IMR-90 (cell line): ENCODE measurements around the gene STXBP6. TPM values are rescaled to one million over a fixed set of nuclear protein-coding genes. Genes with fewer than 3 reads are reported as not detected.

Experiments
- ATAC-seq: fragments of 200-7000 bp; cut with Tn5 transposase; 2 replicates; pipeline ENCODE4 v1.9.1; 2020; ENCODE audit warnings: low read depth, mild to moderate bottlenecking, moderate library complexity
- BruUV-seq: library from RNA; stranded (reverse); fragments of 400-500 nt; replicated peaks from 2 replicates; lab custom pipeline; 2021; lab: Mats Ljungman, UMichigan
- CTCF ChIA-PET: fragments of 300-600 bp; formaldehyde crosslinking; extraction: SDS; loops from one replicate; lab custom pipeline; 2021; ENCODE audit warnings: antibody characterized with exemption; lab: Yijun Ruan, JAX
- POLR2A ChIA-PET: fragments of 300-600 bp; sonication (Branson Sonifier 250); formaldehyde crosslinking; loops from one replicate; lab custom pipeline; 2022; ENCODE audit warnings: antibody characterized with exemption; ENCODE audit not compliant: unreplicated experiment; lab: Charles Lee
- DNase-seq: peaks from one replicate; pipeline ENCODE4 v3.0.0; 2013
- H2AFZ ChIP-seq: replicated peaks from 2 replicates; pipeline ENCODE3; 2013; ENCODE audit warnings: low read length, mild to moderate bottlenecking; ENCODE audit not compliant: poor library complexity
- H2AK5ac ChIP-seq: 2 replicates; pipeline ENCODE4 v1.6.1; 2013; ENCODE audit warnings: low read depth, low read length, inconsistent platforms
- H2AK9ac ChIP-seq: replicated peaks from 2 replicates; pipeline ENCODE3; 2013; ENCODE audit warnings: mild to moderate bottlenecking, low read depth, low read length, moderate library complexity; ENCODE audit not compliant: poor library complexity
- H2BK120ac ChIP-seq: 2 replicates; pipeline ENCODE4 v1.6.1; 2013; ENCODE audit warnings: low read depth, low read length, inconsistent platforms
- H2BK15ac ChIP-seq: 3 replicates; pipeline ENCODE4 v1.6.1; 2013; ENCODE audit warnings: low read depth, low read length, inconsistent platforms
- H2BK20ac ChIP-seq: 2 replicates; pipeline ENCODE4 v1.6.1; 2013; ENCODE audit warnings: low read depth, mild to moderate bottlenecking, inconsistent platforms, low read length, moderate library complexity
- H2BK5ac ChIP-seq: 2 replicates; pipeline ENCODE4 v1.6.1; 2013; ENCODE audit warnings: mild to moderate bottlenecking, low read depth, low read length, inconsistent platforms; ENCODE audit not compliant: poor library complexity, severe bottlenecking
- H3K14ac ChIP-seq: replicated peaks from 2 replicates; pipeline ENCODE4 v1.6.1; 2013; ENCODE audit warnings: low read depth, low read length, inconsistent platforms
- H3K18ac ChIP-seq: 2 replicates; pipeline ENCODE4 v1.6.1; 2013; ENCODE audit warnings: low read depth, low read length, control low read depth
- H3K23ac ChIP-seq: 2 replicates; pipeline ENCODE4 v1.6.1; 2013; ENCODE audit warnings: low read depth, low read length, inconsistent platforms
- H3K27ac ChIP-seq: 2 replicates; pipeline ENCODE4 v1.5.1; 2013; ENCODE audit warnings: mild to moderate bottlenecking, control low read depth, low read length; ENCODE audit not compliant: insufficient read depth
- H3K27me3 ChIP-seq: 2 replicates; pipeline ENCODE4 v1.6.1; 2013; ENCODE audit warnings: low read length; ENCODE audit not compliant: control insufficient read depth, insufficient read depth
- H3K36me3 ChIP-seq: 2 replicates; pipeline ENCODE4 v1.6.1; 2013; ENCODE audit warnings: low read length, mixed read lengths; ENCODE audit not compliant: control insufficient read depth, insufficient read depth
- H3K4ac ChIP-seq: 2 replicates; pipeline ENCODE4 v1.6.1; 2013; ENCODE audit warnings: low read depth, low read length, inconsistent platforms
- H3K4me1 ChIP-seq: 2 replicates; pipeline ENCODE4 v1.6.1; 2013; ENCODE audit warnings: low read length, mixed read lengths; ENCODE audit not compliant: control insufficient read depth, insufficient read depth
- H3K4me2 ChIP-seq: 2 replicates; pipeline ENCODE4 v1.6.1; 2013; ENCODE audit warnings: low read depth, mild to moderate bottlenecking, control low read depth, low read length, moderate library complexity
- H3K4me3 ChIP-seq: 2 replicates; pipeline ENCODE4 v1.5.1; 2013; ENCODE audit warnings: low read depth, mild to moderate bottlenecking, control low read depth, low read length, moderate library complexity; ENCODE audit not compliant: insufficient read depth
- H3K56ac ChIP-seq: 2 replicates; pipeline ENCODE4 v1.6.1; 2013; ENCODE audit warnings: low read length, inconsistent platforms; ENCODE audit not compliant: insufficient read depth; ENCODE audit errors: extremely low read depth
- H3K79me1 ChIP-seq, 2 experiments: 2 replicates each; pipeline ENCODE4 v1.6.1; 2013; ENCODE audit warnings: low read length in 2 of 2, inconsistent platforms in 1 of 2, low read depth in 1 of 2
- H3K9ac ChIP-seq: 2 replicates; pipeline ENCODE4 v1.6.1; 2013; ENCODE audit warnings: low read depth, low read length, control low read depth
- H3K9me1 ChIP-seq: 2 replicates; pipeline ENCODE4 v1.6.1; 2013; ENCODE audit warnings: low read length, inconsistent platforms; ENCODE audit not compliant: insufficient read depth
- H3K9me3 ChIP-seq: 2 replicates; pipeline ENCODE4 v1.6.1; 2013; ENCODE audit warnings: low read length; ENCODE audit not compliant: control insufficient read depth, insufficient read depth
- H4K20me1 ChIP-seq: 2 replicates; pipeline ENCODE4 v1.6.1; 2013; ENCODE audit warnings: low read length, inconsistent platforms; ENCODE audit not compliant: insufficient read depth
- H4K5ac ChIP-seq: 2 replicates; pipeline ENCODE4 v1.6.1; 2013; ENCODE audit warnings: mild to moderate bottlenecking, low read depth, low read length, control low read depth
- H4K8ac ChIP-seq, 2 experiments: 2 replicates each; pipeline ENCODE4 v1.6.1; 2013; ENCODE audit warnings: low read depth in 2 of 2, low read length in 2 of 2, control low read depth in 1 of 2, inconsistent platforms in 1 of 2
- H4K91ac ChIP-seq: 2 replicates; pipeline ENCODE4 v1.6.1; 2013; ENCODE audit warnings: low read depth, low read length, inconsistent platforms; ENCODE audit not compliant: insufficient read depth
- BHLHE40 ChIP-seq: fragments of 150-350 bp; IDR thresholded peaks from 2 replicates; pipeline ENCODE4 v1.6.1; 2016; ENCODE audit warnings: mild to moderate bottlenecking, low read depth, low read length
- CEBPB ChIP-seq: IDR thresholded peaks from 2 replicates; pipeline ENCODE4 v1.6.1; 2012; ENCODE audit warnings: low read depth, low read length, improper control_type of control experiment
- CHD1 ChIP-seq: IDR thresholded peaks from 2 replicates; pipeline ENCODE4 v1.6.1; 2012; ENCODE audit warnings: low read depth, low read length, improper control_type of control experiment
- CTCF ChIP-seq: conservative IDR thresholded peaks from 2 replicates; pipeline ENCODE4 v1.5.1; 2012; ENCODE audit warnings: mild to moderate bottlenecking, low read depth, low read length, improper control_type of control experiment
- ELK1 ChIP-seq: fragments of 150-350 bp; IDR thresholded peaks from 2 replicates; pipeline ENCODE4 v1.6.1; 2016; ENCODE audit warnings: low read depth, mild to moderate bottlenecking, low read length, moderate library complexity, borderline replicate concordance
- FOS ChIP-seq: fragments of 150-350 bp; IDR thresholded peaks from 2 replicates; pipeline ENCODE4 v1.6.1; 2016; ENCODE audit warnings: low read depth, low read length
- MAFK ChIP-seq: IDR thresholded peaks from 2 replicates; pipeline ENCODE4 v1.6.1; 2012; ENCODE audit warnings: low read depth, low read length, improper control_type of control experiment
- MAZ ChIP-seq: IDR thresholded peaks from 2 replicates; pipeline ENCODE4 v1.6.1; 2012; ENCODE audit warnings: low read depth, mild to moderate bottlenecking, low read length, improper control_type of control experiment, moderate library complexity, borderline replicate concordance
- MXI1 ChIP-seq: IDR thresholded peaks from 2 replicates; pipeline ENCODE4 v1.6.1; 2012; ENCODE audit warnings: low read depth, mild to moderate bottlenecking, low read length, moderate library complexity, borderline replicate concordance
- NFE2L2 ChIP-seq: fragments of 150-350 bp; IDR thresholded peaks from 2 replicates; pipeline ENCODE4 v1.6.1; 2016; ENCODE audit warnings: low read depth, mild to moderate bottlenecking, low read length
- POLR2A ChIP-seq: IDR thresholded peaks from 2 replicates; pipeline ENCODE4 v1.6.1; 2012; ENCODE audit warnings: mild to moderate bottlenecking, low read depth, low read length
- RAD21 ChIP-seq: IDR thresholded peaks from 2 replicates; pipeline ENCODE4 v1.6.1; 2012; ENCODE audit warnings: low read length, improper control_type of control experiment
- RCOR1 ChIP-seq: IDR thresholded peaks from 2 replicates; pipeline ENCODE4 v1.6.1; 2012; ENCODE audit warnings: mild to moderate bottlenecking, low read length, improper control_type of control experiment; ENCODE audit not compliant: insufficient replicate concordance
- RFX5 ChIP-seq: IDR thresholded peaks from 2 replicates; pipeline ENCODE4 v1.8.0; 2012; ENCODE audit warnings: low read depth, mild to moderate bottlenecking, low read length, moderate library complexity
- SMC3 ChIP-seq: fragments of 150-350 bp; IDR thresholded peaks from 2 replicates; pipeline ENCODE4 v1.6.1; 2016; ENCODE audit warnings: low read depth, mild to moderate bottlenecking, antibody characterized with exemption, low read length, moderate library complexity
- dilution Hi-C: fragments of 300-500 bp; cut with HindIII; formaldehyde crosslinking; loops from one replicate; pipeline ENCODE4 v1.14.3; 2018; ENCODE audit warnings: low sequenced_read_pairs; ENCODE audit not compliant: unreplicated experiment
- in situ Hi-C: fragments of 300-500 bp; cut with MboI; formaldehyde crosslinking; loops from 3 replicates; pipeline ENCODE4 v1.14.3; 2019; ENCODE audit warnings: low sequenced_read_pairs, inconsistent platforms, mixed read lengths
- intact Hi-C: fragments of 100-400 bp; cut with micrococcal nuclease; formaldehyde crosslinking; loops from 2 replicates; pipeline ENCODE4 v1.10.0; 2022
- polyA plus RNA-seq, 3 experiments: library from polyadenylated mRNA; depleted of rRNA; stranded (reverse); fragments of >200 nt; gene quantifications; 2 replicates each; pipeline ENCODE4 v1.2.3, GENCODE V29; 2012; ENCODE audit warnings: low replicate concordance in 1 of 3
- total RNA-seq: library from RNA; depleted of rRNA; stranded (reverse); fragments of >200 nt; gene quantifications from 2 replicates; pipeline ENCODE4 v1.2.3, GENCODE V29; 2012
- TF ChIP-seq, protein P1 (sequence below): fragments of 150-350 bp; IDR thresholded peaks from 2 replicates; pipeline ENCODE4 v1.6.1; 2017; ENCODE audit warnings: mild to moderate bottlenecking, antibody characterized with exemption, low read length, low read depth

Gene STXBP6
- total and polyA plus RNA-seq, 2 of the 4 experiments (the other 2 are of a cell fraction) = 14.2 to 14.3 TPM

- Histone ChIP-seq H4K5ac (no peak overlapping the region), H3K27me3 (no peaks in the 10 kb centered on the region), H3K9ac (no peak overlapping the region), H3K23ac (no peak overlapping the region), H2BK5ac (no peak overlapping the region), H3K4me1 (peaks cover 4% of the 10 kb centered on the region), H3K4ac (no peak overlapping the region), H3K18ac (no peak overlapping the region), H3K4me2 (no peak overlapping the region), H3K27ac (no peak overlapping the region), H2BK20ac (no peak overlapping the region), H2AK9ac (no peak overlapping the region), H2BK120ac (no peak overlapping the region), H3K36me3 (no peaks in the 10 kb centered on the region), H2BK15ac (no peak overlapping the region), H3K79me1 (no peaks in the 10 kb centered on the region), H4K8ac (no peak overlapping the region), H2AK5ac (no peak overlapping the region), H2AFZ (no peak overlapping the region), H3K9me3 (no peaks in the 10 kb centered on the region), H4K20me1 (no peaks in the 10 kb centered on the region), H3K4me3 (no peak overlapping the region), H4K91ac (no peak overlapping the region), H3K56ac (no peak overlapping the region), H3K9me1 (peaks cover 2% of the 10 kb centered on the region; the same call in 1 of the 2 replicates), H3K14ac (no peak overlapping the region)
- TF ChIP-seq RFX5 (no peak), RAD21 (no peak), MXI1 (no peak), ELK1 (no peak), CTCF (no peak), BHLHE40 (no peak), POLR2A (no peak), MAFK (no peak), SMC3 (no peak), FOS (no peak), CEBPB (no peak), MAZ (no peak), RCOR1 (no peak), CHD1 (no peak), NFE2L2 (no peak)
- TF ChIP-seq, protein P1, sequence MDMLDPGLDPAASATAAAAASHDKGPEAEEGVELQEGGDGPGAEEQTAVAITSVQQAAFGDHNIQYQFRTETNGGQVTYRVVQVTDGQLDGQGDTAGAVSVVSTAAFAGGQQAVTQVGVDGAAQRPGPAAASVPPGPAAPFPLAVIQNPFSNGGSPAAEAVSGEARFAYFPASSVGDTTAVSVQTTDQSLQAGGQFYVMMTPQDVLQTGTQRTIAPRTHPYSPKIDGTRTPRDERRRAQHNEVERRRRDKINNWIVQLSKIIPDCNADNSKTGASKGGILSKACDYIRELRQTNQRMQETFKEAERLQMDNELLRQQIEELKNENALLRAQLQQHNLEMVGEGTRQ = no peak
- ChIA-PET POLR2A (no interaction called here), CTCF (interaction anchor here (1.2 kb wide), 1 partner anchor 12 kb away, joined by 3 read pairs; no protein-coding TSS in a partner anchor)
- intact Hi-C loops (loop anchor here (5.0 to 10.0 kb wide), 3 partner anchors 115 to 267 kb away; no protein-coding TSS in a partner anchor), in situ Hi-C loops (no loop called here), dilution Hi-C loops (no loop called here)
- BruUV-seq = no TSS peak
- ATAC-seq (no peak), DNase-seq (no peak)
These were observed 202.3 kb downstream of the STXBP6 start for GRCh38 chr14:24847568-24848095.
